AG04449 (cell line): ENCODE measurements around the gene EHMT1.
"Not testable (repeated sequence)": the region's sequence is repeated elsewhere in the genome, so short reads cannot be mapped to it uniquely, and the experiment has no call there.

Source experiments
- CTCF ChIA-PET: fragments of 350-600 bp; formaldehyde crosslinking; extraction: SDS; loops from one replicate; lab custom pipeline; 2021; ENCODE audit warnings: antibody characterized with exemption; lab: Yijun Ruan, JAX
- POLR2A ChIA-PET: fragments of 400-600, 350-600 bp; formaldehyde crosslinking; extraction: SDS; loops from one replicate; lab custom pipeline; 2020; ENCODE audit warnings: antibody characterized with exemption, inconsistent platforms; lab: Yijun Ruan, JAX
- DNase-seq: peaks from one replicate; pipeline ENCODE4 v3.0.0-alpha.2; 2010; ENCODE audit warnings: low read depth, low spot score
- H3K4me3 ChIP-seq: 2 replicates; pipeline ENCODE4 v1.5.1; 2011; ENCODE audit warnings: low read depth, mild to moderate bottlenecking, control low read depth, low read length
- TF ChIP-seq, protein P1 (sequence below): IDR thresholded peaks from one replicate; pipeline ENCODE4 v1.5.1; 2011; ENCODE audit warnings: mild to moderate bottlenecking, moderate library complexity, low read length, control low read depth, inconsistent platforms; ENCODE audit not compliant: insufficient read depth; ENCODE audit errors: missing control alignments

Gene EHMT1

DNA sequence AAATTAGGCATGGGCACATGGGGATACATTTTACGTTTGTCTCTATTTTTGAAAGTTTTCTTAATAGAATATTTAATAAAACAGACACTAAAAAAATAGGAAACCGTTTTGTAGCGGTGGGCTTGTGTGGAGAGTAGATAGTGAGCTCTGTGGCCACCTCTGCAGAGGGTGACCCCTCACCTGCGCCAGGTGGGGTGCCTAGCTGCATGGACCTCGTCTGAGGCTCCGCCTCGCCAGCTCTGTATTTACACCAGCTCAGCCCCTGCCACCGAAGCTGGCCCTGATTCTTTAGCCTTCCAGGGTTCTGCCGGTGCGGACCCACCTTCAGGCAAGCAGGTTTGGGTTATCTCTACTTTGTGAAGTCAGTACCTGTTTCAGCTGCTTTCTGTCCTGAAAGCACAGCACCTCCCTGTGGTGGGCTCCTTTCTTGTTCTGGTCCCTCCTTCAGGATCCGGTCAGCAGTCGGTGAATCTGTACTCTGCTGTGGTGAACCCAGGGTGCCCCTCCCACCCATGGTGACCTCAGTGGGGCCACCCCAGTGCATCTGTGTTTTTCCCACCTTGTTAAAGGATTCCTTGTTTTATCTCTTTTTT, 153.6 kb downstream of the EHMT1 start:
- TF ChIP-seq, protein P1, sequence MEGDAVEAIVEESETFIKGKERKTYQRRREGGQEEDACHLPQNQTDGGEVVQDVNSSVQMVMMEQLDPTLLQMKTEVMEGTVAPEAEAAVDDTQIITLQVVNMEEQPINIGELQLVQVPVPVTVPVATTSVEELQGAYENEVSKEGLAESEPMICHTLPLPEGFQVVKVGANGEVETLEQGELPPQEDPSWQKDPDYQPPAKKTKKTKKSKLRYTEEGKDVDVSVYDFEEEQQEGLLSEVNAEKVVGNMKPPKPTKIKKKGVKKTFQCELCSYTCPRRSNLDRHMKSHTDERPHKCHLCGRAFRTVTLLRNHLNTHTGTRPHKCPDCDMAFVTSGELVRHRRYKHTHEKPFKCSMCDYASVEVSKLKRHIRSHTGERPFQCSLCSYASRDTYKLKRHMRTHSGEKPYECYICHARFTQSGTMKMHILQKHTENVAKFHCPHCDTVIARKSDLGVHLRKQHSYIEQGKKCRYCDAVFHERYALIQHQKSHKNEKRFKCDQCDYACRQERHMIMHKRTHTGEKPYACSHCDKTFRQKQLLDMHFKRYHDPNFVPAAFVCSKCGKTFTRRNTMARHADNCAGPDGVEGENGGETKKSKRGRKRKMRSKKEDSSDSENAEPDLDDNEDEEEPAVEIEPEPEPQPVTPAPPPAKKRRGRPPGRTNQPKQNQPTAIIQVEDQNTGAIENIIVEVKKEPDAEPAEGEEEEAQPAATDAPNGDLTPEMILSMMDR: peak; percentile 9
- ChIA-PET CTCF (interaction anchor here (1.0 to 1.4 kb wide), 3 partner anchors 13 to 99 kb away, joined by 3 to 5 read pairs (median 4); no protein-coding TSS in a partner anchor), POLR2A (no interaction called here)
- DNase-seq: no peak
- H3K4me3 ChIP-seq: no peak overlapping the region

DNA sequence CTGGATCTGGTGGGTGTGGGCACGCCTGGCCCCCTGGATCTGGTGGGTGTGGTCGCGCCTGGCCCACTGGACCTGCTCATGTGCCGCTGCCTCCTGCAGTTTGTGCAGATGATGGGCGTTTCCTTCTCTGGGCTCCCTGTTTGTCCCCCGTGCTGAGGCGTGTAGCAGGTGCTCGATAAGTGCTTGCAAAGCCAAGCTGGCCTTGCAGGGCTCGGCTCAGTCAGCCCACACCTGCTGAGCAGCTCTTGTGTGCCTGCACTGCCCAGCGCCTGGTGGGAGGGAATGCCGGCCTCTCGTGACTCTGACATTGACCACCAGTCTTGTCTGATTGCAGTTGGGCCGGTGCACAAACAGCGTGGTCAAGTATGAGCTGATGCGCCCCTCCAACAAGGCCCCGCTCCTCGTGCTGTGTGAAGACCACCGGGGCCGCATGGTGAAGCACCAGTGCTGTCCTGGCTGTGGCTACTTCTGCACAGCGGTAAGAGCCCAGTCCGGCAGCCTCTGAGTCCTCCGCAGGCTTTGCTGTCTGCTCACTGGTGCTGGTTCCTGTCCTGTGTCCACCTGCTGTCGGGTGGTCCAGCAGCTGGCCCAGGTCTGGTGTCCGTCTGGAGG, 156.1 kb downstream of the EHMT1 start:
- ChIA-PET CTCF (interaction anchor here (4.1 kb wide), 1 partner anchor 102 kb away, joined by 16 read pairs; no protein-coding TSS in a partner anchor), POLR2A (no interaction called here)
- TF ChIP-seq, protein P1: no peak
- no peak overlapping the region for H3K4me3 ChIP-seq
- DNase-seq: no peak

DNA sequence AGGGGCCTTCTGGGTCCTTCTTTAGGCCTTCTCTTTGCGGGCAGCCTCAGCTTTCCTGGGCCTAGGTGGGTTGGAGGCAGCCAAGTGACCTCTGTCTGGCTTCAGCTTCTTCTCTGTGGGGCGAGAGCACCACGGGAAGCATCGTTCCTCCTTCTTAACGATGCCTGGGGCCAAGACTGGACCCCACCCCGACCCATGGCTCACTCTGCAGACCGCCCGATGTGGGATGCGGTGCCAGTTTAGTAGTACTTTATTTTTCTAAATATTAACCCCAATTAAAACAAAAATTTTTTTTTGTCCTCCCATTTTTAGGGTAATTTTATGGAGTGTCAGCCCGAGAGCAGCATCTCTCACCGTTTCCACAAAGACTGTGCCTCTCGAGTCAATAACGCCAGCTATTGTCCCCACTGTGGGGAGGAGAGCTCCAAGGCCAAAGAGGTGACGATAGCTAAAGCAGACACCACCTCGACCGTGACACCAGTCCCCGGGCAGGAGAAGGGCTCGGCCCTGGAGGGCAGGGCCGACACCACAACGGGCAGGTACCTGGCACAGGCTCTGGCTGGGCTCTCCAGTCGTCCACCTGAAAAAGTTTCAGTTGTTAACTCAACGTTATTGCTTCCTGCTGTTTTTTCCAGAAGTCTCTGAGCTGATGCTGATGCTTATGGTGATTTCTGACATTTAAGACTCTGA, 157.6 kb downstream of the EHMT1 start:
- DNase-seq: no peak
- POLR2A ChIA-PET: no interaction called here
- TF ChIP-seq, protein P1: no peak
- H3K4me3 ChIP-seq: no peak overlapping the region
- CTCF ChIA-PET: interaction anchor here (1.2 to 4.1 kb wide), 3 partner anchors 11 to 104 kb away, joined by 3 to 16 read pairs (median 3); no protein-coding TSS in a partner anchor

DNA sequence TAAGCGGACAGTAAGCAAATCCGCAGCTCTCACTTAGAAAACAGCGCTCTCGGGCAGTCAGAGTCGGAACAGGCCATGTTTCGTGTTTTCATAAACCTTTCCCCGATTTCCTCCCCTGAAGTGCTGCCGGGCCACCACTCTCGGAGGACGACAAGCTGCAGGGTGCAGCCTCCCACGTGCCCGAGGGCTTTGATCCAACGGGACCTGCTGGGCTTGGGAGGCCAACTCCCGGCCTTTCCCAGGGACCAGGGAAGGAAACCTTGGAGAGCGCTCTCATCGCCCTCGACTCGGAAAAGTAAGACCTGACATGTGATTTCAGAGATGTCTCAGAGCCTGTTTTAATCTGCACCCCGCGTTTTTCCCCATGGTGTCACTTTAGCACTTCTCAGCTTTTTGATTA, 159.0 kb downstream of the EHMT1 start:
- POLR2A ChIA-PET: no interaction called here
- CTCF ChIA-PET: interaction anchor here (1.2 to 4.1 kb wide), 2 partner anchors 13 to 105 kb away, joined by 3 to 16 read pairs; no protein-coding TSS in a partner anchor
- no peak overlapping the region for H3K4me3 ChIP-seq
- no peak for DNase-seq
- TF ChIP-seq, protein P1: no peak

DNA sequence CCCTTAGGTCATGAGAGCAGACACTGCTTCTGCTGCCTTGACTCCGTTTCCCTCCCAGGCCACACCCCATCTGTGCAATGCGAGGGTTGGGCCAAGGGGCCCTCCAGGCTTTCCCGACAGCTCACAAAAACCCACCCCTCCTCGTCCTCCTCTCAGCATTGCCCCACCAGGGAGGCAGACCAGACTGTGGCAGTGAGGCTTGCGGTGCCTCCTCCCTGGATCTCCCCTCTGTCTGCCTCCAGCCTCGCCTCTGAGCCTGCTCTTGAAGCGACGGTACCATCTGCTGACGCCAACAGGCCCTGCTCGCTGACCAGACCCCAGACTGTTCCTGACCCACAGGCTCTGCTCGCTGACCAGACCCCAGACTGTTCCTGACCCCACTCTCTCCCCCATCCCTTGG, 159.5 kb downstream of the EHMT1 start:
- ChIA-PET CTCF (interaction anchor here (4.1 kb wide), 1 partner anchor 105 kb away, joined by 16 read pairs; no protein-coding TSS in a partner anchor), POLR2A (no interaction called here)
- H3K4me3 ChIP-seq: no peak overlapping the region
- TF ChIP-seq, protein P1: no peak
- DNase-seq: no peak

DNA sequence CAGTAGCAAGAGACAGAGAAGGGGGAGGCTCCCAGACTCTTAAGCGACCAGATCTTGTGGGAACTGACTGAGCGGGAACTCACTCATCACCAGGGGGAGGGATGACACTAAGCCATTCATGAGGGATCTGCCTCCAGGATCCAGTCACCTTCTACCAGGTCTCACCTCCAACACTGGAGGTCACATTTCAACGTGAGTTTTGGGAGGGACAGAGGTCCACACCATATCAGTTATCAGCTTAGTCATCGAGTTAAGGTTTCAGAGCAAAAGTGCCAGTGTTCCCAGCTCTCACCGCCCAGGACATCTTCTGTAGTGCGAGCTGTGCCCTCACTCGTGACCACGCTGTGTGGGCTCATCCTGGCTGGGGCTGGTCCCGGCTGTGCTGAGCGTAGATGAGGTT, 160.1 kb downstream of the EHMT1 start:
- ChIA-PET CTCF (interaction anchor here (4.1 kb wide), 1 partner anchor 106 kb away, joined by 16 read pairs; no protein-coding TSS in a partner anchor), POLR2A (no interaction called here)
- TF ChIP-seq, protein P1: no peak
- no peak overlapping the region for H3K4me3 ChIP-seq
- DNase-seq: no peak

DNA sequence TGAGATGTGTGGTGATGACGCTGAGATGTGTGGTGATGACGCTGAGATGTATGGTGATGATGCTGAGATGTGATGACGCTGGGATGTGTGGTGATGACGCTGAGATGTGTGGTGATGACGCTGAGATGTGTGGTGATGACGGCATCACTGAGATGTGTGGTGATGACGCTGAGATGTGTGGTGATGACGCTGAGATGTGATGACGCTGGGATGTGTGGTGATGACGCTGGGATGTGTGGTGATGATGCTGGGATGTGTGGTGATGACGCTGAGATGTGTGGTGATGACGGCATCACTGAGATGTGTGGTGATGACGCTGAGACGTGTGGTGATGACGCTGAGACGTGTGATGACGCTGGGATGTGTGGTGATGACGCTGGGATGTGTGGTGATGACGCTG, 161.2 kb downstream of the EHMT1 start:
- CTCF ChIA-PET, POLR2A ChIA-PET, DNase-seq, H3K4me3 ChIP-seq: not testable (repeated sequence)
